ENCODE measurements around the gene CNTROB. TPM values are rescaled to one million over a fixed set of nuclear protein-coding genes. Genes with fewer than 3 reads are reported as not detected.

The CNTROB gene
- total RNA-seq, 2 donors from 2014 or later: 14.7 to 15.2 TPM

Other genes starting within 250 kb of the CNTROB start
- 10 to 100 TPM; 30.6 to 37.3 TPM for gene TP53, start 244.7 kb upstream of the CNTROB start, total RNA-seq
- gene WRAP53, start 243.7 kb upstream of the CNTROB start, total RNA-seq: 1 to 10 TPM; 4.8 to 5.0 TPM
- gene EFNB3, start 227.0 kb upstream of the CNTROB start, total RNA-seq: under 1 TPM; 0.19 to 0.42 TPM
- 1 to 10 TPM in 1 of 2 donors, under 1 TPM in 1; 0.19 to 1.3 TPM for gene DNAH2, start 214.5 kb upstream of the CNTROB start, total RNA-seq
- gene KDM6B, start 98.0 kb upstream of the CNTROB start, total RNA-seq: 10 to 100 TPM; 21.0 to 29.0 TPM
- 10 to 100 TPM; 17.5 to 26.1 TPM for gene TMEM88, start 77.1 kb upstream of the CNTROB start, total RNA-seq
- gene NAA38, start 74.6 kb upstream of the CNTROB start, total RNA-seq: 10 to 100 TPM; 65.2 to 79.7 TPM
- 1 to 10 TPM; 8.9 TPM for gene CYB5D1, start 74.2 kb upstream of the CNTROB start, total RNA-seq
- gene CHD3, start 43.4 kb upstream of the CNTROB start, total RNA-seq: 100 to 1,000 TPM in 1 of 2 donors, 10 to 100 TPM in 1; 67.4 to 105 TPM
- 1 to 10 TPM; 1.1 to 1.5 TPM for gene RNF227, start 15.9 kb upstream of the CNTROB start, total RNA-seq
- gene KCNAB3, start 2.4 kb upstream of the CNTROB start, total RNA-seq: 1 to 10 TPM; 1.2 to 2.2 TPM
- gene TRAPPC1, start 260 bp upstream of the CNTROB start, total RNA-seq: 10 to 100 TPM; 53.7 to 72.7 TPM
- not detected for gene GUCY2D, start 70.4 kb downstream of the CNTROB start, total RNA-seq
- gene ALOX15B, start 106.9 kb downstream of the CNTROB start, total RNA-seq: 1 to 10 TPM in 1 of 2 donors, under 1 TPM in 1; 0.48 to 3.3 TPM
- not detected for gene ALOX12B, start 155.5 kb downstream of the CNTROB start, total RNA-seq
- gene ALOXE3, start 186.3 kb downstream of the CNTROB start, total RNA-seq: not detected
- gene HES7, start 191.9 kb downstream of the CNTROB start, total RNA-seq: under 1 TPM in 1 of 2 donors, not detected in 1; 0.67 TPM
- gene PER1, start 220.2 kb downstream of the CNTROB start, total RNA-seq: 100 to 1,000 TPM; 203 to 206 TPM
- gene VAMP2, start 230.7 kb downstream of the CNTROB start, total RNA-seq: 10 to 100 TPM; 66.7 to 80.1 TPM
- 10 to 100 TPM; 12.9 to 16.4 TPM for gene TMEM107, start 244.2 kb downstream of the CNTROB start, total RNA-seq